Measurements from ENCODE around the gene TNFSF13.

TNFSF13 gene

GRCh38 chr17:7557775-7558543, 591 bp upstream of the TNFSF13 start:
- H3K4me2 ChIP-seq (ENCODE audit: insufficient read depth, low read length, poor library complexity, severe bottlenecking): no peak overlapping the region
- H3K9me3 ChIP-seq (replicated peaks in 1 of 2; ENCODE audit: control insufficient read depth in 2 of 2, insufficient read depth in 1 of 2, low read depth in 1 of 2, low read length in 2 of 2): no peaks in the 10 kb centered on the region
- H3K18ac ChIP-seq (ENCODE audit: low read length): peak overlapping the region; percentile 84
- H3K27ac ChIP-seq (replicated peaks; ENCODE audit: low read length): no peak overlapping the region
- no peak for DNase-seq (ENCODE audit: low spot score)
- peaks cover 5% of the 10 kb centered on the region for H3K79me1 ChIP-seq (ENCODE audit: low read depth, low read length)
- H3K9ac ChIP-seq (ENCODE audit: low read depth, low read length, poor library complexity): peak overlapping the region; percentile 30
- H2AK5ac ChIP-seq (ENCODE audit: low read depth, low read length): peak overlapping the region; percentile 94
- H4K91ac ChIP-seq (ENCODE audit: low read depth, low read length, poor library complexity): no peak overlapping the region
- no peak overlapping the region for H3K4ac ChIP-seq (ENCODE audit: low read length)
- no peaks in the 10 kb centered on the region for H3K36me3 ChIP-seq (replicated peaks in 1 of 2; ENCODE audit: control insufficient read depth in 2 of 2, insufficient read depth in 2 of 2, low read length in 2 of 2)
- peaks cover 22 to 24% of the 10 kb centered on the region in 2 donors for H3K4me1 ChIP-seq (ENCODE audit: control insufficient read depth in 2 of 2, insufficient read depth in 1 of 2, low read depth in 1 of 2, low read length in 2 of 2)
- H3K27me3 ChIP-seq (ENCODE audit: control insufficient read depth in 3 of 3, insufficient read depth in 3 of 3, low read depth in 1 of 3, low read length in 3 of 3): no peaks in the 10 kb centered on the region
- no peak overlapping the region for H2BK120ac ChIP-seq (ENCODE audit: low read depth, low read length)
- no CpG with 5 or more reads among the region's 21 CpGs for WGBS, 2 donors (ENCODE audit: extremely low coverage in 2 of 2, insufficient read length in 2 of 2, insufficient replicate concordance in 1 of 2)
- H2AFZ ChIP-seq (ENCODE audit: low read length): peak overlapping the region; percentile 95
- H3K23ac ChIP-seq (ENCODE audit: low read depth, low read length, poor library complexity): no peak overlapping the region
- peak overlapping the region; percentile 30 for H2BK12ac ChIP-seq (ENCODE audit: low read length)
- peak overlapping the region; percentile 29 for H4K8ac ChIP-seq (ENCODE audit: low read depth, low read length)
- H2BK5ac ChIP-seq (ENCODE audit: low read length): no peak overlapping the region
- no peak overlapping the region for H3K14ac ChIP-seq (ENCODE audit: low read length)
- no peak overlapping the region for H3K4me3 ChIP-seq (ENCODE audit: low read length in 2 of 2)
- H2BK15ac ChIP-seq (ENCODE audit: low read length): peak overlapping the region; percentile 92

GRCh38 chr17:7559320-7560171, 996 bp downstream of the TNFSF13 start:
- Histone ChIP-seq H4K8ac (ENCODE audit: low read depth, low read length) (no peak overlapping the region), H3K4me3 (ENCODE audit: low read length in 2 of 2) (no peak overlapping the region), H3K27ac (replicated peaks; ENCODE audit: low read length) (no peak overlapping the region), H3K4me2 (ENCODE audit: insufficient read depth, low read length, poor library complexity, severe bottlenecking) (no peak overlapping the region), H3K36me3 (replicated peaks in 1 of 2; ENCODE audit: control insufficient read depth in 2 of 2, insufficient read depth in 2 of 2, low read length in 2 of 2) (peaks cover 7 to 13% of the 10 kb centered on the region in 2 donors), H3K23ac (ENCODE audit: low read depth, low read length, poor library complexity) (no peak overlapping the region), H2BK15ac (ENCODE audit: low read length) (peak overlapping the region; percentile 90), H3K14ac (ENCODE audit: low read length) (no peak overlapping the region), H3K4me1 (ENCODE audit: control insufficient read depth in 2 of 2, insufficient read depth in 1 of 2, low read depth in 1 of 2, low read length in 2 of 2) (peaks cover 24 to 25% of the 10 kb centered on the region in 2 donors), H3K18ac (ENCODE audit: low read length) (no peak overlapping the region), H4K91ac (ENCODE audit: low read depth, low read length, poor library complexity) (no peak overlapping the region), H3K79me1 (ENCODE audit: low read depth, low read length) (peaks cover 5% of the 10 kb centered on the region), H3K4ac (ENCODE audit: low read length) (no peak overlapping the region), H3K9me3 (replicated peaks in 1 of 2; ENCODE audit: control insufficient read depth in 2 of 2, insufficient read depth in 1 of 2, low read depth in 1 of 2, low read length in 2 of 2) (no peaks in the 10 kb centered on the region), H2BK12ac (ENCODE audit: low read length) (no peak overlapping the region), H2BK5ac (ENCODE audit: low read length) (no peak overlapping the region), H3K9ac (ENCODE audit: low read depth, low read length, poor library complexity) (no peak overlapping the region), H2AFZ (ENCODE audit: low read length) (peak overlapping the region; percentile 94), H2AK5ac (ENCODE audit: low read depth, low read length) (peak overlapping the region; percentile 58), H3K27me3 (ENCODE audit: control insufficient read depth in 3 of 3, insufficient read depth in 3 of 3, low read depth in 1 of 3, low read length in 3 of 3) (no peaks in the 10 kb centered on the region), H2BK120ac (ENCODE audit: low read depth, low read length) (no peak overlapping the region)
- DNase-seq (ENCODE audit: low spot score): no peak
- WGBS, 2 donors (ENCODE audit: extremely low coverage in 2 of 2, insufficient read length in 2 of 2, insufficient replicate concordance in 1 of 2): no CpG with 5 or more reads among the region's 18 CpGs

GRCh38 chr17:7560172-7561027, 1.9 kb downstream of the TNFSF13 start:
- Histone ChIP-seq H3K27me3 (ENCODE audit: control insufficient read depth in 3 of 3, insufficient read depth in 3 of 3, low read depth in 1 of 3, low read length in 3 of 3) (no peaks in the 10 kb centered on the region), H3K9ac (ENCODE audit: low read depth, low read length, poor library complexity) (no peak overlapping the region), H2AK5ac (ENCODE audit: low read depth, low read length) (no peak overlapping the region), H4K8ac (ENCODE audit: low read depth, low read length) (no peak overlapping the region), H3K23ac (ENCODE audit: low read depth, low read length, poor library complexity) (no peak overlapping the region), H3K27ac (replicated peaks; ENCODE audit: low read length) (peak overlapping the region; percentile 21), H4K91ac (ENCODE audit: low read depth, low read length, poor library complexity) (no peak overlapping the region), H3K4me1 (ENCODE audit: control insufficient read depth in 2 of 2, insufficient read depth in 1 of 2, low read depth in 1 of 2, low read length in 2 of 2) (peaks cover 24 to 25% of the 10 kb centered on the region in 2 donors), H3K79me1 (ENCODE audit: low read depth, low read length) (peaks cover 7% of the 10 kb centered on the region), H2BK12ac (ENCODE audit: low read length) (no peak overlapping the region), H2AFZ (ENCODE audit: low read length) (peak overlapping the region; percentile 94), H2BK15ac (ENCODE audit: low read length) (no peak overlapping the region), H3K14ac (ENCODE audit: low read length) (no peak overlapping the region), H3K4me2 (ENCODE audit: insufficient read depth, low read length, poor library complexity, severe bottlenecking) (peak overlapping the region; percentile 95), H3K9me3 (replicated peaks in 1 of 2; ENCODE audit: control insufficient read depth in 2 of 2, insufficient read depth in 1 of 2, low read depth in 1 of 2, low read length in 2 of 2) (no peaks in the 10 kb centered on the region), H3K36me3 (replicated peaks in 1 of 2; ENCODE audit: control insufficient read depth in 2 of 2, insufficient read depth in 2 of 2, low read length in 2 of 2) (peaks cover 15 to 22% of the 10 kb centered on the region in 2 donors), H2BK5ac (ENCODE audit: low read length) (no peak overlapping the region), H3K4ac (ENCODE audit: low read length) (no peak overlapping the region), H3K4me3 (ENCODE audit: low read length in 2 of 2) (peak overlapping the region in 1 of 2 donors; percentile 86), H2BK120ac (ENCODE audit: low read depth, low read length) (no peak overlapping the region), H3K18ac (ENCODE audit: low read length) (no peak overlapping the region)
- no CpG with 5 or more reads among the region's 22 CpGs for WGBS, 2 donors (ENCODE audit: extremely low coverage in 2 of 2, insufficient read length in 2 of 2, insufficient replicate concordance in 1 of 2)
- peak; percentile 67 for DNase-seq (ENCODE audit: low spot score)
